HepG2 (cell line): ENCODE data around the gene LRP1B. TPM values are rescaled to one million over a fixed set of nuclear protein-coding genes. Genes with fewer than 3 reads are reported as not detected.

Source experiments
- ATAC-seq: fragments of 200-7000 bp; cut with Tn5 transposase; 3 replicates; pipeline ENCODE4 v1.9.1; 2020; ENCODE audit warnings: mild to moderate bottlenecking, moderate library complexity
- BruUV-seq: library from RNA; stranded (reverse); fragments of 400-500 nt; replicated peaks from 2 replicates; lab custom pipeline; 2021; lab: Mats Ljungman, UMichigan
- CTCF ChIA-PET: fragments of 300-600 bp; formaldehyde crosslinking; extraction: SDS; loops from one replicate; lab custom pipeline; 2021; ENCODE audit warnings: low total read pairs, inconsistent platforms, low intra/inter-chr PET ratio; lab: Yijun Ruan, JAX
- POLR2A ChIA-PET: fragments of 350-600 bp; sonication (Branson Sonifier 250); formaldehyde crosslinking; loops from one replicate; lab custom pipeline; 2020; ENCODE audit warnings: antibody characterized with exemption, inconsistent platforms; lab: Yijun Ruan, JAX
- DNase-seq: peaks from one replicate; pipeline ENCODE4 v3.0.0-alpha.2; 2015; ENCODE audit warnings: low spot score
- FAIRE-seq: peaks from 3 replicates; lab custom pipeline; 2011; peaks lifted over from hg19 to GRCh38; lab: Jason Lieb, UNC
- H2AFZ ChIP-seq: one replicate; pipeline ENCODE4 v1.6.1; 2011; ENCODE audit warnings: low read length, inconsistent platforms
- H3K27ac ChIP-seq: fragments of 300-600 bp; 3 replicates; pipeline ENCODE4 v1.8.0; 2011; ENCODE audit warnings: mixed run types, mild to moderate bottlenecking, mixed read lengths, low read length, inconsistent platforms; ENCODE audit not compliant: insufficient read depth; ENCODE audit errors: extremely low read length
- H3K27me3 ChIP-seq, 2 experiments: fragments of 200-600 bp in 1 of 2; 2 replicates in 1 of 2; 3 replicates in 1 of 2; pipeline versions ENCODE4 v1.6.0 to v1.8.0; 2011; ENCODE audit warnings: low read length in 2 of 2, mild to moderate bottlenecking in 2 of 2, moderate library complexity in 2 of 2, inconsistent platforms in 1 of 2; ENCODE audit not compliant: insufficient read depth in 2 of 2, control insufficient read depth in 1 of 2
- H3K36me3 ChIP-seq, 2 experiments: fragments of 200-600 bp in 1 of 2; replicated peaks in 1 of 2; 2 replicates in 1 of 2; 3 replicates in 1 of 2; pipeline versions ENCODE4 v1.5.1 to v1.8.0; 2011; ENCODE audit warnings: low read length in 2 of 2, inconsistent platforms in 1 of 2; ENCODE audit not compliant: insufficient read depth in 2 of 2, control insufficient read depth in 1 of 2
- H3K4me1 ChIP-seq: 2 replicates; pipeline ENCODE4 v1.5.1; 2012; ENCODE audit warnings: low read length, inconsistent platforms; ENCODE audit not compliant: insufficient read depth
- H3K4me2 ChIP-seq: 2 replicates; pipeline ENCODE4 v1.6.0; 2011; ENCODE audit warnings: low read depth, low read length, inconsistent platforms
- H3K4me3 ChIP-seq, 3 experiments: fragments of 200-600 bp in 1 of 3; sonication (generic), shearing (Covaris generic) in 1 of 3; replicated peaks in 1 of 3; 2 replicates each; pipeline ENCODE4 v1.5.1; 2011 to 2016; ENCODE audit warnings: low read length in 3 of 3, inconsistent platforms in 2 of 3, low read depth in 2 of 3, mild to moderate bottlenecking in 2 of 3, control low read depth in 1 of 3, mixed read lengths in 1 of 3; ENCODE audit not compliant: insufficient read depth in 1 of 3
- H3K79me2 ChIP-seq: one replicate; pipeline ENCODE4 v1.6.1; 2011; ENCODE audit warnings: low read length, inconsistent platforms; ENCODE audit not compliant: insufficient read depth
- H3K9ac ChIP-seq: 2 replicates; pipeline ENCODE4 v1.6.0; 2011; ENCODE audit warnings: mild to moderate bottlenecking, low read depth, low read length, inconsistent platforms; ENCODE audit not compliant: insufficient read depth
- H3K9me3 ChIP-seq: 2 replicates; pipeline ENCODE4 v1.5.1; 2012; ENCODE audit warnings: mild to moderate bottlenecking, low read length
- H4K20me1 ChIP-seq: 2 replicates; pipeline ENCODE4 v1.6.0; 2011; ENCODE audit warnings: inconsistent platforms, mild to moderate bottlenecking, low read length, moderate library complexity; ENCODE audit not compliant: insufficient read depth
- HNRNPLL ChIP-seq: fragments of 200-400 bp; formaldehyde crosslinking; IDR thresholded peaks from 2 replicates; pipeline ENCODE4 v1.6.1; 2017; ENCODE audit warnings: mild to moderate bottlenecking, low read depth, low read length; ENCODE audit not compliant: poor library complexity, severe bottlenecking
- MATR3 ChIP-seq: sonication (generic); formaldehyde crosslinking; IDR thresholded peaks from 2 replicates; pipeline ENCODE4 v1.4.0; 2020; ENCODE audit warnings: missing genetic modification reagents
- MYC ChIP-seq: sonication (generic); formaldehyde crosslinking; IDR thresholded peaks from 2 replicates; pipeline ENCODE4 v1.9.0; 2021; ENCODE audit warnings: missing genetic modification reagents, borderline replicate concordance
- SOX5 ChIP-seq: IDR thresholded peaks from 2 replicates; pipeline ENCODE4 v1.6.1; 2016; ENCODE audit warnings: borderline replicate concordance
- ZBTB25 ChIP-seq: IDR thresholded peaks from 2 replicates; pipeline ENCODE4 v1.6.1; 2018; ENCODE audit warnings: missing genetic modification reagents
- ZBTB40 ChIP-seq, 2 experiments: fragments of 450-650 bp in 1 of 2; sonication (generic) in 1 of 2; formaldehyde crosslinking in 1 of 2; IDR thresholded peaks; 2 replicates each; pipeline versions ENCODE4 v1.6.1 to v1.8.0; 2016 to 2022; ENCODE audit warnings: antibody characterized with exemption in 1 of 2, mild to moderate bottlenecking in 1 of 2, missing genetic modification reagents in 1 of 2
- ZBTB44 ChIP-seq: sonication (generic); formaldehyde crosslinking; IDR thresholded peaks from 2 replicates; pipeline ENCODE4 v1.4.0; 2020; ENCODE audit warnings: missing genetic modification reagents
- ZFP91 ChIP-seq: sonication (generic); formaldehyde crosslinking; IDR thresholded peaks from 2 replicates; pipeline ENCODE4 v1.9.0; 2022; ENCODE audit warnings: missing genetic modification reagents, mild to moderate bottlenecking, borderline replicate concordance
- ZKSCAN8 ChIP-seq: IDR thresholded peaks from 2 replicates; pipeline ENCODE4 v1.6.1; 2016; ENCODE audit warnings: borderline replicate concordance, missing genetic modification reagents, missing compliant biosample characterization
- ZNF124 ChIP-seq: sonication (generic); formaldehyde crosslinking; IDR thresholded peaks from 2 replicates; pipeline ENCODE4 v1.4.0; 2020; ENCODE audit warnings: missing genetic modification reagents
- ZNF589 ChIP-seq: sonication (generic); formaldehyde crosslinking; conservative IDR thresholded peaks from 2 replicates; pipeline ENCODE4 v1.8.0; 2022; ENCODE audit warnings: mild to moderate bottlenecking, moderate library complexity, missing genetic modification reagents
- WGBS: methylation state at CpG from one replicate; pipeline ENCODE4 v1.1.6; 2017; ENCODE audit warnings: low lambda C conversion rate; 5-methylcytosine and 5-hydroxymethylcytosine counted together
- in situ Hi-C: cut with HindIII; loops from 2 replicates; pipeline ENCODE4 v1.10.0; 2017; ENCODE audit warnings: low pct_unique_long_range_greater_than_20kb; ENCODE audit not compliant: extremely low pct_ligation_motif_present
- intact Hi-C: fragments of 100-400 bp; cut with micrococcal nuclease; formaldehyde crosslinking; loops from one replicate; pipeline ENCODE4 v1.10.0; 2022; ENCODE audit not compliant: unreplicated experiment
- polyA plus RNA-seq, 8 experiments: library from polyadenylated mRNA; depleted of rRNA in 3 of 8; stranded (reverse) in 7 of 8; unstranded in 1 of 8; fragments of >200 nt; fragmentation: Illumina TruSeq in 4 of 8; extraction: Trizol in 4 of 8; gene quantifications; 2 replicates each; pipeline versions ENCODE4 v1.2.1 to v1.2.3, GENCODE V29; 2011 to 2016; ENCODE audit warnings: low read depth in 4 of 8, missing spikeins in 1 of 8, mixed read lengths in 1 of 8; ENCODE audit not compliant: insufficient read depth in 1 of 8
- total RNA-seq, 5 experiments: library from RNA; depleted of rRNA; stranded (reverse); fragments of >200 nt; fragmentation: Illumina TruSeq; extraction: Trizol; gene quantifications; 2 replicates each; pipeline ENCODE4 v1.2.3, GENCODE V29; 2016; ENCODE audit warnings: low read depth in 1 of 5

The LRP1B gene
- total and polyA plus RNA-seq, 2 of the 13 experiments (the other 11 are each of a cell fraction or from before 2014, with no cell fraction given) = 0.04 TPM; not detected in 1

- H2AFZ ChIP-seq = no peak overlapping the region
- H3K9me3 ChIP-seq = no peaks in the 10 kb centered on the region
- H3K4me2 ChIP-seq = no peak overlapping the region
- no peaks in the 10 kb centered on the region for H3K79me2 ChIP-seq
- no peak for ATAC-seq
- BruUV-seq = no TSS peak
- no peaks in the 10 kb centered on the region for H3K27me3 ChIP-seq
- TF ChIP-seq ZFP91 (no peak), ZKSCAN8 (no peak), ZBTB40 (IDR thresholded peaks at IDR 0.05) (no peak), ZBTB40 (CRISPR knock-in tag; IDR thresholded peaks at IDR 0.05) (no peak), SOX5 (no peak), MYC (no peak), ZBTB44 (CRISPR knock-in tag) (no peak), HNRNPLL (no peak), ZBTB25 (CRISPR knock-in tag) (no peak), ZNF589 (CRISPR knock-in tag) (no peak), ZNF124 (CRISPR knock-in tag) (no peak), MATR3 (CRISPR knock-in tag) (no peak)
- TF ChIP-seq, all 625 proteins: peak for 0
- FAIRE-seq (no peak), DNase-seq (no peak)
- Histone ChIP-seq H3K9ac (no peak overlapping the region), H4K20me1 (no peaks in the 10 kb centered on the region; the same call in 1 of the 2 replicates), H3K4me1 (no peaks in the 10 kb centered on the region), H3K36me3 (no peaks in the 10 kb centered on the region), H3K4me3 (no peak overlapping the region), H3K27ac (no peak overlapping the region)
- CTCF ChIA-PET = no interaction called here
- POLR2A ChIA-PET = no interaction called here
- WGBS = 25% methylated on average over 6 of the region's 6 CpGs
- in situ Hi-C loops = no loop called here
- intact Hi-C loops = no loop called here
Measured at GRCh38 chr2:141499123-141499522, 631.7 kb downstream of the LRP1B start.
